ENCODE data around the gene C9orf43.

- TF ChIP-seq CTCF (IDR thresholded peaks at IDR 0.05), result no peak
- TF ChIP-seq POLR2A (IDR thresholded peaks at IDR 0.05), result no peak
Measured at GRCh38 chr9:113421726-113422125, 11.2 kb downstream of the C9orf43 start.

Measured in tibial nerve (tissue), 3 donors.